Activated B cell treated with CpG ODN at 0.5 μM for 24 hours (primary cell): ENCODE data around the gene BORCS8. TPM values are rescaled to one million over a fixed set of nuclear protein-coding genes. Genes with fewer than 3 reads are reported as not detected.

Experiments
- ATAC-seq: fragments of 200-7000 bp; cut with Tn5 transposase; one replicate; pipeline ENCODE4 v1.10.0; 2021; ENCODE audit warnings: low read depth, mild to moderate bottlenecking, moderate library complexity
- CTCF ChIA-PET: fragments of 350-600 bp; sonication (Branson Sonifier 250); formaldehyde crosslinking; loops from one replicate; lab custom pipeline; 2021; ENCODE audit warnings: antibody characterized with exemption; lab: Charles Lee
- POLR2A ChIA-PET: fragments of 350-600 bp; sonication (Branson Sonifier 250); formaldehyde crosslinking; loops from one replicate; lab custom pipeline; 2021; ENCODE audit warnings: antibody characterized with exemption; lab: Charles Lee
- DNase-seq: peaks from one replicate; pipeline ENCODE4 v3.0.0; 2022
- H3K27ac Mint-ChIP-seq: one replicate; pipeline ENCODE4 v1.8.0; 2020; ENCODE audit warnings: mixed read lengths
- H3K27me3 Mint-ChIP-seq: one replicate; pipeline ENCODE4 v1.8.0; 2021; ENCODE audit warnings: mixed read lengths
- H3K36me3 Mint-ChIP-seq: one replicate; pipeline ENCODE4 v1.8.0; 2021; ENCODE audit warnings: low read depth, mixed read lengths
- H3K4me1 Mint-ChIP-seq: one replicate; pipeline ENCODE4 v1.8.0; 2021; ENCODE audit warnings: mixed read lengths
- H3K4me3 Mint-ChIP-seq: one replicate; pipeline ENCODE4 v1.8.0; 2020; ENCODE audit warnings: mild to moderate bottlenecking, mixed read lengths
- H3K9me3 Mint-ChIP-seq: one replicate; pipeline ENCODE4 v1.8.0; 2020; ENCODE audit warnings: mixed read lengths
- intact Hi-C: fragments of 100-400 bp; cut with micrococcal nuclease; formaldehyde crosslinking; loops from one replicate; pipeline ENCODE4 v1.15.1; 2024
- total RNA-seq: library from RNA; stranded (reverse); gene quantifications from 2 replicates; pipeline ENCODE4 v1.2.3, GENCODE V29; 2022
- TF ChIP-seq, protein P1 (sequence below): fragments of 200-600 bp; IDR thresholded peaks from one replicate; pipeline ENCODE4 v1.8.0; 2022; ENCODE audit warnings: antibody characterized with exemption, mild to moderate bottlenecking

BORCS8 gene
- total RNA-seq, 1 donor from 2014 or later = 51.8 TPM

DNA sequence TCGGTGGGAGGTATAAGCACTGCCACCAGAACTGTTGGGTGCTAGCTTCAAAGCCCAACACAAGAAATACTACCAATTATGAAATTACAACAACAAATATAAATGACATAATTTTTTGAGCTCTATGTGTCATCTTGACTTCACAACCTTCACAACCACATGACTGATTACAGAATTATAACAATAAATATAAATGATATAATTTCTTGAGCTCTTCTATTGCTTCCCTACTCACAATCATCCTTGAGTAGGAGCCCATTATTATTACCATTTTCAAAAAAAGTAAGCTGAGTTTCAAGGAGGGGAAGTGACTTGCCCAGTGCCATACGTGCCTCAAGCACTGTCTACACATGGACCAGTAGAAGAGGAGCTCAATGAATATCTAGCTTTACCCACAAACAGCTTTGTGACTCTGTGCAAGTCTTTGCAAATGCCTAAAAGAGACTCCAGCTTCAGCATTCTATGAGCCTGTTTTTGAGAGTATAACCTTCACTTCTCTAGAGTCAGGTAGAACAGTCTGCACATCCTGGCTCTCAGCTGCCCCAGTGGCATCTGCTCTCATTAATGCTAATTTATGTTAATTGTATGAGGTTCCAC, 42.4 kb upstream of the BORCS8 start:
- H3K27ac Mint-ChIP-seq = no peak overlapping the region
- no peak for ATAC-seq
- POLR2A ChIA-PET = no interaction called here
- no peak overlapping the region for H3K4me3 Mint-ChIP-seq
- DNase-seq = no peak
- intact Hi-C loops = no loop called here
- no peaks in the 10 kb centered on the region for H3K36me3 Mint-ChIP-seq
- CTCF ChIA-PET = no interaction called here
- no peaks in the 10 kb centered on the region for H3K4me1 Mint-ChIP-seq
- TF ChIP-seq, protein P1, sequence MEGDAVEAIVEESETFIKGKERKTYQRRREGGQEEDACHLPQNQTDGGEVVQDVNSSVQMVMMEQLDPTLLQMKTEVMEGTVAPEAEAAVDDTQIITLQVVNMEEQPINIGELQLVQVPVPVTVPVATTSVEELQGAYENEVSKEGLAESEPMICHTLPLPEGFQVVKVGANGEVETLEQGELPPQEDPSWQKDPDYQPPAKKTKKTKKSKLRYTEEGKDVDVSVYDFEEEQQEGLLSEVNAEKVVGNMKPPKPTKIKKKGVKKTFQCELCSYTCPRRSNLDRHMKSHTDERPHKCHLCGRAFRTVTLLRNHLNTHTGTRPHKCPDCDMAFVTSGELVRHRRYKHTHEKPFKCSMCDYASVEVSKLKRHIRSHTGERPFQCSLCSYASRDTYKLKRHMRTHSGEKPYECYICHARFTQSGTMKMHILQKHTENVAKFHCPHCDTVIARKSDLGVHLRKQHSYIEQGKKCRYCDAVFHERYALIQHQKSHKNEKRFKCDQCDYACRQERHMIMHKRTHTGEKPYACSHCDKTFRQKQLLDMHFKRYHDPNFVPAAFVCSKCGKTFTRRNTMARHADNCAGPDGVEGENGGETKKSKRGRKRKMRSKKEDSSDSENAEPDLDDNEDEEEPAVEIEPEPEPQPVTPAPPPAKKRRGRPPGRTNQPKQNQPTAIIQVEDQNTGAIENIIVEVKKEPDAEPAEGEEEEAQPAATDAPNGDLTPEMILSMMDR = no peak
- H3K27me3 Mint-ChIP-seq = peaks cover 7% of the 10 kb centered on the region
- H3K9me3 Mint-ChIP-seq = peaks cover 12% of the 10 kb centered on the region

DNA sequence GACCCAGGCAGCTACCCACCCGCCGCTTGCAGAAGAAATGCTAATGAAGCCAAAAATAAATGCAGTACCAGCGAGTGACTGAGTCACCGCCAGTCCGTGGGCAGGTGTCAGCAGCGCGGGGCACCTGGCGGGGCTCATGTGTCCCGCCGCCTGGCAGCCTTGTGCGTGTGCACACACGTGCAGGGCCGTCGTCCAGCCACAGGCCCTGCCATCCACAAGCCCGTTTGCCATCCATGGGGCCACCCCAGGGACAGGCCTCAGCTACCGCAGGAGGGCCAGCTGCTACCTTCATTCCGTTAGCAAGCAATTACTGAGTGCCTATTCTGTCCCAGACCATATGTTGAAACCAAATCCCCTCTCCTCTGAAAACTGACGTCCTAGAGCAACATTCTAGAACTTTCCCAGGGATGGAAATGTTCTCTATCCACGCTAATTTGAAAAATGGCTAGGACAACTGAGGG, 40.3 kb upstream of the BORCS8 start:
- TF ChIP-seq, protein P1 = no peak
- CTCF ChIA-PET = no interaction called here
- Mint-ChIP-seq H3K9me3 (peaks cover 12% of the 10 kb centered on the region), H3K27ac (no peak overlapping the region), H3K4me1 (no peaks in the 10 kb centered on the region), H3K36me3 (no peaks in the 10 kb centered on the region), H3K4me3 (no peak overlapping the region), H3K27me3 (peaks cover 18% of the 10 kb centered on the region)
- ATAC-seq (no peak), DNase-seq (no peak)
- intact Hi-C loops = no loop called here
- POLR2A ChIA-PET = no interaction called here

DNA sequence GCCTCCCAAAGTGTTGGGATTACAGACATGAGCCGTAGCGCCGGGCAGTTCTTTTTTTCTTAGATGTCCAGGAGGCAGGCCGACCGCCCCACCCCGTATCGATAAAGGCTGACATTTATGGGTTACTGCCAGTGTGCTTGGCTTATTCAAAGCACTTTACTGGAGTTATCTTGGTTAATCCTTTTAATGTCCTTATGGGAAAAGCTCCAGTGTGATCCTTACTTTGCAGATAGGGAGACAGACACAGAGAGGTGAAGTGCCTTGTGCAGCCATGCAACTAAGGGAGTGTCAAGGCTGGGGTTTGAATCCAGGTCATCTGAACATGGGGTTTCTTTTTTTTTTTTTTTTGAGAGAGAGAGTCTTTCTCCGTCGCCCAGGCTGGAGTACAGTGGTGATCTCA, 39.0 kb upstream of the BORCS8 start:
- peaks cover 20% of the 10 kb centered on the region for H3K27me3 Mint-ChIP-seq
- POLR2A ChIA-PET = no interaction called here
- H3K9me3 Mint-ChIP-seq = peaks cover 8% of the 10 kb centered on the region
- H3K27ac Mint-ChIP-seq = no peak overlapping the region
- no peaks in the 10 kb centered on the region for H3K36me3 Mint-ChIP-seq
- CTCF ChIA-PET = no interaction called here
- intact Hi-C loops = no loop called here
- ATAC-seq = no peak
- no peaks in the 10 kb centered on the region for H3K4me1 Mint-ChIP-seq
- H3K4me3 Mint-ChIP-seq = no peak overlapping the region
- TF ChIP-seq, protein P1 = no peak
- no peak for DNase-seq

DNA sequence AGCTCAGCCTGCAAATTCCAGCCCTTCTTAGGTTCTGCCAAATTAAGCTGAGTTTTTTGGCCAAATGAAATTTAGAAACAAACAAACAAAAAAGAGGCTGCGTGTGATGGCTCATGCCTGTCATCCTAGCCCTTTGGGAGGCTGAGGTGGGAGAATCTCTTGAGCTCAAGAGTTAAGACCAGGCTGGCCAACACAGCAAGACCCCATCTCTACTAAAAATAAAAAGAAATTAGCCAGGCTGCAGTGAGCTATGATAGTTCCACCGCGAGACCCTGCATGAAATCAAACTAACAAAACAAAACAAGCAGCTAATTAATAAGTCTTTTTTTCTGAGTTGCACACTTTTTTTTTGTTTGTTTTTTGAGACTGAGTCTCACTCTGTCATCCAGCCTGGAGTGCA, 37.7 kb upstream of the BORCS8 start:
- Mint-ChIP-seq H3K36me3 (no peaks in the 10 kb centered on the region), H3K4me1 (peaks cover 4% of the 10 kb centered on the region), H3K27me3 (peaks cover 22% of the 10 kb centered on the region), H3K9me3 (peaks cover 6% of the 10 kb centered on the region), H3K4me3 (no peak overlapping the region), H3K27ac (no peak overlapping the region)
- intact Hi-C loops = no loop called here
- TF ChIP-seq, protein P1 = no peak
- no peak for DNase-seq
- no peak for ATAC-seq
- CTCF ChIA-PET = no interaction called here
- POLR2A ChIA-PET = no interaction called here

DNA sequence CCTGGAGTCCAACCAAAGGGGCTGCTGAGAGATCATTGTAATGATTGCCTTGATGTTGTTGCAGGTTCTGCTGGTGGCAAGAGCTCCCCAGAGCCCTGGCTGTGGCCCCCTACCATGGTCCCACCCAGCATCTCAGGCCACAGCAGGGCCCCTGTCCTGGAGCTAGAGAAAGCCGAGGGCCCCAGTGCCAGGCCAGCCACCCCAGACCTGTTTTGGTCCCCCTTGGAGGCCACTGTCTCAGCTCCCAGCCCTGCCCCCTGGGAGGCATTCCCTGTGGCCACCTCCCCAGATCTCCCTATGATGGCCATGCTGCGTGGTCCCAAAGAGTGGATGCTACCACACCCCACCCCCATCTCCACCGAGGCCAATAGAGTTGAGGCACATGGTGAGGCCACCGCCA, 35.3 kb upstream of the BORCS8 start:
- intact Hi-C loops = no loop called here
- POLR2A ChIA-PET = interaction anchor here (0.6 kb wide), 1 partner anchor 100 kb away, joined by 7 read pairs; no protein-coding TSS in a partner anchor

More for the DNA sequence above, 35.3 kb upstream of the BORCS8 start:
- H3K4me3 Mint-ChIP-seq = no peak overlapping the region
- H3K4me1 Mint-ChIP-seq = peaks cover 4% of the 10 kb centered on the region
- no peaks in the 10 kb centered on the region for H3K9me3 Mint-ChIP-seq
- H3K36me3 Mint-ChIP-seq = no peaks in the 10 kb centered on the region
- peaks cover 22% of the 10 kb centered on the region for H3K27me3 Mint-ChIP-seq
- CTCF ChIA-PET = no interaction called here
- DNase-seq = no peak
- ATAC-seq = no peak
- H3K27ac Mint-ChIP-seq = no peak overlapping the region
- TF ChIP-seq, protein P1 = no peak
